Stimulated activated CD4-positive, alpha-beta T cell treated with anti-CD3 and anti-CD28 coated beads, Interleukin-4, amount 100 ng/mL, for 4 hours (primary cell): Measurements from ENCODE around the gene RGS10.

Experiments used
- DNase-seq, 2 experiments: peaks; one replicate each; pipeline ENCODE4 v3.0.0-alpha.2; 2020

Gene RGS10

GRCh38 chr10:119517235-119518141, 25.0 kb downstream of the RGS10 start:
- peak in 1 of 2 experiments; percentile 45 for DNase-seq

GRCh38 chr10:119516381-119517234, 25.9 kb downstream of the RGS10 start:
- peak; percentile 57 for DNase-seq

GRCh38 chr10:119515511-119516045, 26.9 kb downstream of the RGS10 start:
- no peak for DNase-seq

- no peak for DNase-seq
Observed at GRCh38 chr10:119514819-119515218, 27.7 kb downstream of the RGS10 start.

- DNase-seq, result no peak
Observed at GRCh38 chr10:119511828-119512515, 30.5 kb downstream of the RGS10 start.

- no peak for DNase-seq
Observed at GRCh38 chr10:119509909-119510451, 32.5 kb downstream of the RGS10 start.

- DNase-seq, result no peak
Observed at GRCh38 chr10:119507115-119507514, 35.4 kb downstream of the RGS10 start.

- DNase-seq, result no peak
Observed at GRCh38 chr10:119505588-119506315, 36.8 kb downstream of the RGS10 start.

GRCh38 chr10:119505131-119505551, 37.4 kb downstream of the RGS10 start:
- no peak for DNase-seq

GRCh38 chr10:119504651-119505050, 37.9 kb downstream of the RGS10 start:
- DNase-seq, result no peak

GRCh38 chr10:119503821-119504220, 38.7 kb downstream of the RGS10 start:
- no peak for DNase-seq

GRCh38 chr10:119502618-119503155, 39.8 kb downstream of the RGS10 start:
- DNase-seq, result no peak

GRCh38 chr10:119502209-119502608, 40.3 kb downstream of the RGS10 start:
- peak; percentile 62 to 85 for DNase-seq

GRCh38 chr10:119501690-119502089, 40.8 kb downstream of the RGS10 start:
- no peak for DNase-seq

- DNase-seq, result no peak
Observed at GRCh38 chr10:119500821-119501220, 41.7 kb downstream of the RGS10 start.

GRCh38 chr10:119500123-119500795, 42.3 kb downstream of the RGS10 start:
- DNase-seq, result no peak

- DNase-seq, result no peak
Observed at GRCh38 chr10:119499677-119500002, 42.9 kb downstream of the RGS10 start.

GRCh38 chr10:119498889-119499676, 43.4 kb downstream of the RGS10 start:
- DNase-seq, result peak in 1 of 2 experiments; percentile 39

- DNase-seq, result no peak
Observed at GRCh38 chr10:119497243-119497642, 45.3 kb downstream of the RGS10 start.

GRCh38 chr10:119496273-119496672, 46.2 kb downstream of the RGS10 start:
- DNase-seq, result peak in 1 of 2 experiments; percentile 14
